ENCODE measurements around the gene VAT1L. TPM values are rescaled to one million over a fixed set of nuclear protein-coding genes. Genes with fewer than 3 reads are reported as not detected.

VAT1L gene
- total and polyA plus RNA-seq, 2 experiments from 2014 or later = 3.1 to 5.9 TPM

DNA sequence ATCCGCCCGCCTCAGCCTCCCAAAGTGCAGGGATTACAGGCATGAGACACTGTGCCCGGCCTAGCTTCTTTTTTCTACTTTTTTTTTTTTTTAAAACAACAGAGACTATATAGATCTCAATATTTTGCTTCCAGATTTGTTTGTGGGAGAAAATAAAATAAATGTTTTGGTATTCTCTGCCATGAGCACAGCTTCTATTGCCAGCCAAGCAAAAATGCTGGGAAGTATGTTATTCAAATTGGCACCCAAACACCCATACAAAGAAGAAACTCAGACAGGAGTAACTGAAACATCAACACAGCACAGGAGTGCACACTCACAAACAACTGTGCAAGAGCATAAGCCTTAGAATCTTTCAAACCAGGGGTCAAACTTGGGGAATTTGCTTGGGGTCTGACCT is 196.7 kb downstream of the VAT1L start:
- Histone ChIP-seq H2AFZ (no peak overlapping the region), H3K4me3 (no peak overlapping the region), H3K9me2 (replicated peaks; ENCODE audit: insufficient read depth) (no peaks in the 10 kb centered on the region), H4K20me1 (ENCODE audit: insufficient read depth, poor library complexity, severe bottlenecking) (no peaks in the 10 kb centered on the region), H3K36me3 (replicated peaks; ENCODE audit: insufficient read depth, low read depth) (no peaks in the 10 kb centered on the region), H3K9me3 (ENCODE audit: low read depth) (no peaks in the 10 kb centered on the region), H3K4me2 (no peak overlapping the region), H3K4me1 (ENCODE audit: insufficient read depth) (no peaks in the 10 kb centered on the region), H3K27ac (no peak overlapping the region), H3K79me2 (no peaks in the 10 kb centered on the region), H3K27me3 (no peaks in the 10 kb centered on the region)
- no peak for DNase-seq (ENCODE audit: low spot score)
- TF ChIP-seq EZH2 (IDR thresholded peaks at IDR 0.05; ENCODE audit: borderline replicate concordance) (no peak), EZH2phosphoT487 (IDR thresholded peaks at IDR 0.05; ENCODE audit: low read depth, severe bottlenecking, unreplicated experiment) (no peak)
- TF ChIP-seq, protein P1, sequence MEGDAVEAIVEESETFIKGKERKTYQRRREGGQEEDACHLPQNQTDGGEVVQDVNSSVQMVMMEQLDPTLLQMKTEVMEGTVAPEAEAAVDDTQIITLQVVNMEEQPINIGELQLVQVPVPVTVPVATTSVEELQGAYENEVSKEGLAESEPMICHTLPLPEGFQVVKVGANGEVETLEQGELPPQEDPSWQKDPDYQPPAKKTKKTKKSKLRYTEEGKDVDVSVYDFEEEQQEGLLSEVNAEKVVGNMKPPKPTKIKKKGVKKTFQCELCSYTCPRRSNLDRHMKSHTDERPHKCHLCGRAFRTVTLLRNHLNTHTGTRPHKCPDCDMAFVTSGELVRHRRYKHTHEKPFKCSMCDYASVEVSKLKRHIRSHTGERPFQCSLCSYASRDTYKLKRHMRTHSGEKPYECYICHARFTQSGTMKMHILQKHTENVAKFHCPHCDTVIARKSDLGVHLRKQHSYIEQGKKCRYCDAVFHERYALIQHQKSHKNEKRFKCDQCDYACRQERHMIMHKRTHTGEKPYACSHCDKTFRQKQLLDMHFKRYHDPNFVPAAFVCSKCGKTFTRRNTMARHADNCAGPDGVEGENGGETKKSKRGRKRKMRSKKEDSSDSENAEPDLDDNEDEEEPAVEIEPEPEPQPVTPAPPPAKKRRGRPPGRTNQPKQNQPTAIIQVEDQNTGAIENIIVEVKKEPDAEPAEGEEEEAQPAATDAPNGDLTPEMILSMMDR (IDR thresholded peaks at IDR 0.05; ENCODE audit: poor library complexity) = no peak
- 82% methylated on average over 3 of the region's 3 CpGs for WGBS (ENCODE audit: low lambda C conversion rate, missing lambda C conversion rate)

DNA sequence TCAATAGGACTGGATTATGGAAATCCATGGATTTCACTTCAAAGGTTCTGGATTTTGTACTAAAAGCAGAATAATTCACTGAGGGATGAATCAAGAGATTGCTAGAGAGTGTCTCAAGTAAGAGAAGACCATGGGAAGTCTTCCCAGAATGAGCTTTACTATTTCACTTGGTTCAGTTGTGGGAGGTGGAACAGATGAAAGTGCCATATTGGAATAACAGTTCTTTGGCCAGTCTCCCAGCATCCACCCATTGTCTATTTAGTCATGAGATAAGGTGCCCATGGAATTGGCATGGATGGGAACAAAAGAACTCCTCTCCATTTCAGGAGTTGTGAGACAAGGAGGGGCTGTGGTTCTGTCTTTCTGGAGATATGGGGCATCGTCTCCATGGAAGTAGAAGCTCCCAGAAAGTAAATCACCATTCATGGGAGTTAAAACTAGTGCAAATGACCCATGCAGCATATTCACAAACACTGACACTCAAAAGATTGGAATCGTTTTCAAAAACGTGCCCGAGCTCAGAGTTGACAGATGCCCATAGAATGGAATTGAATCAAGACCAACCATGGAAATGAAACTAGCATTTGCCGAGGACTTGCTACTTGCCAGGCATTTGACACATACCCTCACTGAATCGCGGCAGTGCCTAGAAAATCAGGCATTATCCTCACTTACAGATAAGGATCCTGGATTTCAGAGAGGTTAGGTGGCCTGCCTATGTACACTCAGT is 197.8 kb downstream of the VAT1L start:
- no peak for DNase-seq (ENCODE audit: low spot score)
- H3K9me2 ChIP-seq (replicated peaks; ENCODE audit: insufficient read depth) = no peaks in the 10 kb centered on the region
- TF ChIP-seq, protein P1 (IDR thresholded peaks at IDR 0.05; ENCODE audit: poor library complexity) = no peak
- TF ChIP-seq EZH2 (IDR thresholded peaks at IDR 0.05; ENCODE audit: borderline replicate concordance) (no peak), EZH2phosphoT487 (IDR thresholded peaks at IDR 0.05; ENCODE audit: low read depth, severe bottlenecking, unreplicated experiment) (no peak)
- H4K20me1 ChIP-seq (ENCODE audit: insufficient read depth, poor library complexity, severe bottlenecking) = no peaks in the 10 kb centered on the region
- no peak overlapping the region for H3K4me2 ChIP-seq
- H3K36me3 ChIP-seq (replicated peaks; ENCODE audit: insufficient read depth, low read depth) = no peaks in the 10 kb centered on the region
- H3K4me1 ChIP-seq (ENCODE audit: insufficient read depth) = no peaks in the 10 kb centered on the region
- H2AFZ ChIP-seq = no peak overlapping the region
- H3K27me3 ChIP-seq = no peaks in the 10 kb centered on the region
- 94% methylated on average over 7 of the region's 7 CpGs for WGBS (ENCODE audit: low lambda C conversion rate, missing lambda C conversion rate)
- no peak overlapping the region for H3K4me3 ChIP-seq
- H3K79me2 ChIP-seq = no peaks in the 10 kb centered on the region
- no peak overlapping the region for H3K27ac ChIP-seq
- no peaks in the 10 kb centered on the region for H3K9me3 ChIP-seq (ENCODE audit: low read depth)

DNA sequence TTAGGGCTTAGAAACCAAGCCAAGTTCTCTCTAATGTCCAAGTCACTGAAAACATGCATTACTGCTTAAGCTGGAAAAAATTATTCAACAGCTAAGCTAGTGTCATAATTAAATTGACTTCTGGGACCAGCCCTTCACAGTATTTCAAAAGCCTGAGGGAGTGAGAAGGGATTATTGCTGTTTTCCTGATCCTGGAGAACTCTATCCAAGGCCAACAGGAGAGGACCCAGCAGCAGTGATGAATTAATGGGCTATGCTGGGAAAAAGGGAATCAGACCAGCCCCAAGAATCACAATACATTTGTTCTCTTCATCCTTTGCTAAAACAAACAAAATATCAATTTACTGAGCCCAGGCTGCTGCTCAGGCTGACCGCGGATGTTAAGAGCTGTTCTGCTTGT is 199.4 kb downstream of the VAT1L start:
- Histone ChIP-seq H2AFZ (no peak overlapping the region), H4K20me1 (ENCODE audit: insufficient read depth, poor library complexity, severe bottlenecking) (no peaks in the 10 kb centered on the region), H3K79me2 (no peaks in the 10 kb centered on the region), H3K27me3 (no peaks in the 10 kb centered on the region), H3K4me3 (no peak overlapping the region), H3K36me3 (replicated peaks; ENCODE audit: insufficient read depth, low read depth) (no peaks in the 10 kb centered on the region), H3K4me1 (ENCODE audit: insufficient read depth) (peaks cover under 1% of the 10 kb centered on the region), H3K4me2 (no peak overlapping the region), H3K9me2 (replicated peaks; ENCODE audit: insufficient read depth) (no peaks in the 10 kb centered on the region), H3K27ac (no peak overlapping the region), H3K9me3 (ENCODE audit: low read depth) (no peaks in the 10 kb centered on the region)
- no peak for DNase-seq (ENCODE audit: low spot score)
- WGBS (ENCODE audit: low lambda C conversion rate, missing lambda C conversion rate) = 67% methylated on average over 2 of the region's 2 CpGs
- no peak for TF ChIP-seq EZH2 (IDR thresholded peaks at IDR 0.05; ENCODE audit: borderline replicate concordance)
- TF ChIP-seq, protein P1 (IDR thresholded peaks at IDR 0.05; ENCODE audit: poor library complexity) = no peak
- no peak for TF ChIP-seq EZH2phosphoT487 (IDR thresholded peaks at IDR 0.05; ENCODE audit: low read depth, severe bottlenecking, unreplicated experiment)
